GM19438 (cell line): ENCODE data around the gene SARS1.
A peak's percentile ranks its signal among the peaks of the same experiment; 100 is the strongest.

Source experiments
- ATAC-seq: cut with Tn5 transposase; IDR thresholded peaks from one replicate; pipeline ENCODE4 v1.9.1; 2021; ENCODE audit warnings: low read depth; ENCODE audit not compliant: unreplicated experiment

The SARS1 gene

GRCh38 chr1:109259674-109260557 lies 46.2 kb downstream of the SARS1 start:
- no peak for ATAC-seq

GRCh38 chr1:109261006-109261405 lies 47.3 kb downstream of the SARS1 start:
- no peak for ATAC-seq

GRCh38 chr1:109261578-109261977 lies 47.9 kb downstream of the SARS1 start:
- no peak for ATAC-seq

- ATAC-seq, result no peak
Observed at GRCh38 chr1:109262231-109263055, 48.7 kb downstream of the SARS1 start.

GRCh38 chr1:109263234-109263596 lies 49.5 kb downstream of the SARS1 start:
- ATAC-seq, result no peak

- ATAC-seq, result peak; percentile 71
Observed at GRCh38 chr1:109263597-109264378, 50.1 kb downstream of the SARS1 start.

- no peak for ATAC-seq
Observed at GRCh38 chr1:109264379-109264755, 50.6 kb downstream of the SARS1 start.

GRCh38 chr1:109265016-109265415 lies 51.3 kb downstream of the SARS1 start:
- ATAC-seq, result no peak

- no peak for ATAC-seq
Observed at GRCh38 chr1:109265741-109266330, 52.1 kb downstream of the SARS1 start.

GRCh38 chr1:109266965-109267364 lies 53.2 kb downstream of the SARS1 start:
- no peak for ATAC-seq

- ATAC-seq, result no peak
Observed at GRCh38 chr1:109267743-109268300, 54.1 kb downstream of the SARS1 start.

GRCh38 chr1:109268431-109269211 lies 54.9 kb downstream of the SARS1 start:
- ATAC-seq, result no peak

- ATAC-seq, result no peak
Observed at GRCh38 chr1:109269212-109269980, 55.7 kb downstream of the SARS1 start.

GRCh38 chr1:109269981-109270622 lies 56.4 kb downstream of the SARS1 start:
- ATAC-seq, result no peak

GRCh38 chr1:109270623-109271317 lies 57.1 kb downstream of the SARS1 start:
- ATAC-seq, result no peak

- no peak for ATAC-seq
Observed at GRCh38 chr1:109271458-109271857, 57.7 kb downstream of the SARS1 start.

GRCh38 chr1:109272021-109272799 lies 58.5 kb downstream of the SARS1 start:
- ATAC-seq, result no peak
